ENCODE measurements around the gene CLEC16A. TPM values are rescaled to one million over a fixed set of nuclear protein-coding genes. Genes with fewer than 3 reads are reported as not detected.

The CLEC16A gene
- total RNA-seq, 2 experiments from 2014 or later: 25.5 to 26.7 TPM

DNA sequence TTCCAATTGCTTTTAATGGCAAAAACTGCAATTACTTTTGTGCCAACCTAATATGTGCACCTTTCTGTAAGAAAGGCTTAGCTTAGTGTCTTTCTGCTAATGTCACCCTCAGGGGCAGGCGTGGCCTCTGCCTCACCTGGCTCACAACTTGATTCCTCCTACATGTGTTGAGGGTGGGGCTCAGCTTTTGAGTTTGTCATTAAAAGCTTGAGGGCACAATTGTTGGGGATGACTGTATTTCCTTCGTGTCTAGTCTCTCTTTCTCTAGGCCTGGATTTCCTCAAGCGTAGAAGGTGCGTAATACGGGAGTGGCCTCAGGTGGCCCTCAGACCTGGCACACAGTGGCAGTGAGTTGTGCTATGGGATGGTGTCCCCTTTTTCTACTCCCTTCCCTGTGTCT lies 94.4 kb downstream of the CLEC16A start:
- intact Hi-C loops (cut with micrococcal nuclease): no loop called here
- Mint-ChIP-seq H3K27me3 (no peaks in the 10 kb centered on the region), H3K4me1 (ENCODE audit: low read depth) (no peaks in the 10 kb centered on the region), H3K27ac (no peak overlapping the region), H3K36me3 (peaks cover 41% of the 10 kb centered on the region), H3K9me3 (no peaks in the 10 kb centered on the region), H3K4me3 (no peak overlapping the region)
- POLR2A ChIA-PET: no interaction called here
- CTCF ChIA-PET: interaction anchor here (1.1 kb wide), 1 partner anchor 13 kb away, joined by 5 read pairs; no protein-coding TSS in a partner anchor
- DNase-seq: no peak

DNA sequence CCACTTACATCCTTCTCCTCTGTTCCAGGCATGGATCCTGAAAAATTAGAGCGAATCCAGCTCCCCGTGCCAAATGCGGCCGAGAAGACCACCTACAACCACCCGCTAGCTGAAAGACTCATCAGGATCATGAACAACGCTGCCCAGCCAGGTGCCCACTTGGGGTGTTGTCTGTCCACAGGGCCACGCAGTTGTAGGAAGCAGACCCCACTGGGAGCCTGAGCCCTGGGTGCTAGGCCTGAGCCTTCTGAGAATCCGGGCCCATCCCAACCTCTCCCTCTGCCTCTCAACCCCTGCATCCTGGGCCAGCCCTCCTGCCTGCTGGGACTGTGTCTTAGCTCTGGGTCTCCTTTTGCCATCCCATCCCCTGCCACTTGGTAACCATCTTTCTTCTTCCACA lies 95.4 kb downstream of the CLEC16A start:
- Mint-ChIP-seq H3K36me3 (peaks cover 39% of the 10 kb centered on the region), H3K4me3 (no peak overlapping the region), H3K9me3 (no peaks in the 10 kb centered on the region), H3K27me3 (no peaks in the 10 kb centered on the region), H3K27ac (no peak overlapping the region), H3K4me1 (ENCODE audit: low read depth) (no peaks in the 10 kb centered on the region)
- ChIA-PET POLR2A (no interaction called here), CTCF (no interaction called here)
- DNase-seq: no peak
- intact Hi-C loops (cut with micrococcal nuclease): no loop called here

DNA sequence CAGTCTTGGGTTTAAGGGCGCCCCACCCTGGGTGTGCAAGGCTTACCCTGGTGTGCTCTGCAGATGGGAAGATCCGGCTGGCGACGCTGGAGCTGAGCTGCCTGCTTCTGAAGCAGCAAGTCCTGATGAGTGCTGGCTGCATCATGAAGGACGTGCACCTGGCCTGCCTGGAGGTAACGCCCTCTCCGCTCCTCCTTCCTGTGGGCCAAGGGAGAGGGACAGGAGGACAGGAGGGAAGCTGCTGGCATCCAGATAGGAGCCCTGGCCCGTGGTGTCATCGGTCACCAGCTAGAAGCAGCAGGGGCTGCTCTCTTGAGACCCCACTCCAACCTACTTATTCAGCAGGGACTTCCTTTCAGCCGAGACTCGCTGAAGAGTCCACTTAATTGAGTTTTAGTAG lies 97.8 kb downstream of the CLEC16A start:
- H3K9me3 Mint-ChIP-seq: no peaks in the 10 kb centered on the region
- ChIA-PET CTCF (interaction anchor here (0.7 kb wide), 1 partner anchor 235 kb away, joined by 3 read pairs; no protein-coding TSS in a partner anchor), POLR2A (no interaction called here)
- no peak for DNase-seq
- H3K4me1 Mint-ChIP-seq (ENCODE audit: low read depth): peaks cover 9% of the 10 kb centered on the region
- no peak overlapping the region for H3K4me3 Mint-ChIP-seq
- H3K27ac Mint-ChIP-seq: no peak overlapping the region
- no peaks in the 10 kb centered on the region for H3K27me3 Mint-ChIP-seq
- peaks cover 30% of the 10 kb centered on the region for H3K36me3 Mint-ChIP-seq
- intact Hi-C loops (cut with micrococcal nuclease): no loop called here

DNA sequence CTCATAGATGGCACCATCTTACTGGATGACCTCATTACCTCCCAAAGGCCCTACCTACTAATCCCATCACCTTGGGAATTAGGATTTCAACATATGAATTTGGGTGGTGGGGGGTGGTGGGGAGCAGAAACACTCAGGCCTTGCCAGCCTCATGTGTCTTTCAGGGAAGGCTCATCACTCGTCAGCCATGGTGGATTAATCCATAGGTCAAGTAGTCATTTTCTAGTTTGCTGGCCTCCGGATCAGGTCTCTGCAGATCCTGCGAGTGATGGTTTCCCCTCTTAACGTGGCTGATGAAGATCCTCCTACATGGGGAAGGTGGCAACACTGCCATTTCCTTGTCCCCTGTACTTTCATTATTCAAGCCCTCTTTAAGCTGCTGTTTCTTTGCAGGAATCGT lies 101.1 kb downstream of the CLEC16A start:
- Mint-ChIP-seq H3K4me3 (no peak overlapping the region), H3K27me3 (no peaks in the 10 kb centered on the region), H3K27ac (no peak overlapping the region), H3K9me3 (no peaks in the 10 kb centered on the region), H3K36me3 (peaks cover 38% of the 10 kb centered on the region), H3K4me1 (ENCODE audit: low read depth) (peaks cover 27% of the 10 kb centered on the region)
- intact Hi-C loops (cut with micrococcal nuclease): no loop called here
- ChIA-PET CTCF (interaction anchor here (1.1 kb wide), 1 partner anchor 62 kb away, joined by 3 read pairs; no protein-coding TSS in a partner anchor), POLR2A (no interaction called here)
- no peak for DNase-seq

DNA sequence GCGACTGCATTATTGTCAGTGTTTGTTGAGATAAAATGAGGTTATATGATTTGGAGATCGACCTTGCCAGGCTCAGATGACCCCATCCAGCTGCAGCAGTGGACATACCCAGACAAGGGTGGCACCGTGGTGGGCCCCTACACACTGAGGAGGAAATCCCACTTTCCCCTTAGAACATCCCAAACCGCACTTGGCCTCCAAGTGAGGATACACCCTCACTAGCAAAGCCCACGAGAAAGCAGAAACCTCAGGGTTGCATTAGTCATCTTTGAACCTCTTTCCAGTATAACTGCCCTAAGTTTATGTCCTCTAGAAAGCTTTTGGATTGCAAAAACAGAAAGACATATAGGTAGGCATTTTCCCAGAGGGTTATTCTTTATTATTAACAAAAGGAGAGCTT lies 101.5 kb downstream of the CLEC16A start:
- Mint-ChIP-seq H3K27me3 (no peaks in the 10 kb centered on the region), H3K9me3 (no peaks in the 10 kb centered on the region), H3K27ac (no peak overlapping the region), H3K36me3 (peaks cover 38% of the 10 kb centered on the region), H3K4me1 (ENCODE audit: low read depth) (peaks cover 31% of the 10 kb centered on the region), H3K4me3 (no peak overlapping the region)
- DNase-seq: no peak
- CTCF ChIA-PET: no interaction called here
- POLR2A ChIA-PET: no interaction called here
- intact Hi-C loops (cut with micrococcal nuclease): no loop called here

DNA sequence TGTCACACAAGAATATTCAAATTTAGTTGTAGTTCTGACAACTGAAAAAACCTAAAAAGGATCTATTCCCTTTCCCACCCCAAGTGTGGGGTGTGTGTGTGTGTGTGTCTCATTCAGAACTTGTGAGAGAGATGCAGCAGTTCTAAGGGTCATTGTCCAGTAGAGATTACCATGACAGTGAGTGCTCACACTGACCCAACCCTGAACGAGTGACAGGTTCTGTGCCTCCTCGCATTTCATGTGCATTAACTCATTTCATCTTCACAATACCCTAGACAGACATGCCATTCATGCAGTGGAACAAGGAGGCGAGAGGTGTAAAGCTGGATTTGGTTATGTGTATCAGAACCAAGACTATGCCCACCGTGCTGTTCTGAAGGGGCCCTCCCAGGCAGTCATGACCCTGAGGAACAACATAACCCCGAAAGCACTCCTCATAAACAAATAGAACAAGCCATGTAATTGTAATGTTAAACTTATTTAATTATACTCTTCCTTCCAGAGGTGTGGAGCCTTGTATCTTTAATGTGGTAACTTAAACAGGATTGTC lies 102.1 kb downstream of the CLEC16A start:
- H3K4me1 Mint-ChIP-seq (ENCODE audit: low read depth): peaks cover 37% of the 10 kb centered on the region
- no peak overlapping the region for H3K4me3 Mint-ChIP-seq
- peaks cover 35% of the 10 kb centered on the region for H3K36me3 Mint-ChIP-seq
- DNase-seq: no peak
- H3K9me3 Mint-ChIP-seq: no peaks in the 10 kb centered on the region
- ChIA-PET CTCF (no interaction called here), POLR2A (interaction anchor here (0.6 kb wide), 1 partner anchor 22 kb away, joined by 3 read pairs; no protein-coding TSS in a partner anchor)
- intact Hi-C loops (cut with micrococcal nuclease): no loop called here
- no peaks in the 10 kb centered on the region for H3K27me3 Mint-ChIP-seq
- H3K27ac Mint-ChIP-seq: no peak overlapping the region

DNA sequence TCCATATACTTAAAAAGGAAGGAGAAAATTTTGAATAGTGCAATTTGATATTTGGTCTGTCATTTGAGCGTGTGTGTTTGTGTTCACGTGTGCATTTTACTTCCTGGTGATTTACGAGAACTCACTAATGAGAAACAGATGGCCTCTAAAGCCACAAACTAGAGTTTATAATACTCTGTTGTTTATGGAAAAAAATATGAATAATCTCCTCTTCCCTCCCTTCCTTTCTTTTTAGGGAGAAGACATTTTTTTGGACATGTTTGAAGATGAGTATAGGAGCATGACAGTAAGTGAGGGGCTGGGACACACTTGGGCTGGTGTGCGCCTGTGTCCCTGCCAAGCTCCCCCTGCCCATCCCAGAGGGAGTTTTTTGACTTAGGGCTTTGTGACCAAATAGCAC lies 102.7 kb downstream of the CLEC16A start:
- no peak overlapping the region for H3K27ac Mint-ChIP-seq
- H3K27me3 Mint-ChIP-seq: no peaks in the 10 kb centered on the region
- intact Hi-C loops (cut with micrococcal nuclease): no loop called here
- H3K4me3 Mint-ChIP-seq: no peak overlapping the region
- H3K9me3 Mint-ChIP-seq: no peaks in the 10 kb centered on the region
- no peak for DNase-seq
- H3K36me3 Mint-ChIP-seq: peaks cover 32% of the 10 kb centered on the region
- H3K4me1 Mint-ChIP-seq (ENCODE audit: low read depth): peaks cover 43% of the 10 kb centered on the region
- CTCF ChIA-PET: no interaction called here
- POLR2A ChIA-PET: interaction anchor here (0.6 kb wide), 1 partner anchor 21 kb away, joined by 3 read pairs; no protein-coding TSS in a partner anchor

DNA sequence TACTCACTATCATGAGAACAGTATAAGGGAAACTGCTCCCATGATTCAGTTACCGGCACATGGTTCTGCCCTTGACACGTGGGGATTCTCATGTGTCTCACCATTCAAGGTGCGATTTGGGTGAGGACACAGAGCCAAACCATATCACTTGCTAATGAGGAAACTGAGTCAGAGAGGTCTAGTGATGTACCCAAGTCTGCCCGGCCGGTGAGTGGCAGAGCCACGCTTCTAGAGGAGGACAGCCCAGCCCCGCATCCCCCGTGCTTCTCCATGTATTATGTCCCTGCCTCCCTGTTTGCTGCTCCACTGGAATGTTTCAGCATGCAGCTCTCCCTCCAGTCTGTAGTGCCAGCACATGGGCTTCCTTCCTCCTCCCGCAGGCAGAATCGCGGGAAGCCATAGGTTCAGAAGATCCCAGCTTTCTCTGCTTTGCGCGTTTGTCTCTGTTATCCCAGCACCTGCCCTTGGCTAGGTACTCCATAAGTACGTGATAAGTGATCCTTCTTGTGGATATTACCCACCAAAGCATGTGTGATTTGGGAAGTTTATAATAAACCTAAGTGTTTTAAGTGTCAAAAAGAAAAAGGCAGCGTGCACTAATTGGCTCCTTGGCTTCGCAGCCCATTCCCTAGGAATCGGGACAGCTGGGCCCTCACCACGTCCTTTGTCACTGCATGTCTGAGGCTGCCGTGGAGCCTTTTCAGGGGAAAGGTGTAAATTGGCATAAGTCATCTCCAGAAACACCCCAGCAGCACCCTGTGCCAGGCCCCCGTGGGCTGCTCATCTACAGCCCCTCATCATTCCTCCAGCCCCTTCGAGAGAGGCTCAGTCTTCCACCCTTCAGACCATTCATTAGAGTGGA lies 103.8 kb downstream of the CLEC16A start:
- H3K27me3 Mint-ChIP-seq: no peaks in the 10 kb centered on the region
- peaks cover 39% of the 10 kb centered on the region for H3K36me3 Mint-ChIP-seq
- intact Hi-C loops (cut with micrococcal nuclease): no loop called here
- H3K4me1 Mint-ChIP-seq (ENCODE audit: low read depth): peaks cover 54% of the 10 kb centered on the region
- DNase-seq: no peak
- no peak overlapping the region for H3K4me3 Mint-ChIP-seq
- ChIA-PET POLR2A (interaction anchor here (0.6 kb wide), 1 partner anchor 45 kb away, joined by 5 read pairs; no protein-coding TSS in a partner anchor), CTCF (no interaction called here)
- H3K9me3 Mint-ChIP-seq: no peaks in the 10 kb centered on the region
- H3K27ac Mint-ChIP-seq: no peak overlapping the region

DNA sequence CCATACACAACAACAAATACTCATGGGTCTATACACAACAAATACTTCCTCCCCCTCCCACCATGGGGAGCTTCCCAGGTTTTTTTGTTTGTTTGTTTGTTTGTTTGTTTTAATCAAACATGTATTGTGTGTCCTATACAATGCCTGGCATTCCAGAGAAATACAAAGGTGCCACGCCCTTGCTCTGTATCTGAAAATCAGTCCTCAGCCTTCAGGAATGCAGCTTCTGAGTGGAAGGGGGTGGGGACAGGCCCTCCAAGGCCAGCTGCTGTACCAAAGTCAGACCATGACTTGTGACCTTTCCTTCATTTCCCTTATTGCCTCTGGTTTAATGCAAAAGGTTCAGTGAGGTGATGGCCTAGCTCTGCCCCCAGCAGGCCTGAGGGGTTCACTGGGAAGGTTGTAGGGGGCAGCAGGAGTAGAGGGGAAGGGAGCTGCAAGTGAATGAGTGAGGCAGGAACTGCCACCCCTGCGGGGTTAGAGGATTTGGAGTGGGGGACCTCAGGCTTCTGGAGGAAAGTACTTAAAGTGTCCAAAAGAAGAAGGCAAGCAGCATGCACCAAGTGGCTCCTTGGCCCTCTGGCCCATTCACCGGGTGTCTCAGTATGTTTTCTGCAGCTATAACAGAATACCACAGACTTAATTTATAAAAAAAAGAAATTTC lies 105.2 kb downstream of the CLEC16A start:
- Mint-ChIP-seq H3K4me1 (ENCODE audit: low read depth) (peaks cover 58% of the 10 kb centered on the region), H3K27me3 (no peaks in the 10 kb centered on the region), H3K27ac (peak overlapping the region; percentile 19), H3K4me3 (no peak overlapping the region), H3K36me3 (peaks cover 36% of the 10 kb centered on the region), H3K9me3 (no peaks in the 10 kb centered on the region)
- no peak for DNase-seq
- ChIA-PET CTCF (interaction anchor here (0.8 to 5.3 kb wide), 3 partner anchors 45 to 85 kb away, joined by 3 to 37 read pairs (median 3); no protein-coding TSS in a partner anchor), POLR2A (interaction anchor here (3.5 kb wide), 1 partner anchor 51 kb away, joined by 18 read pairs; no protein-coding TSS in a partner anchor)
- intact Hi-C loops (cut with micrococcal nuclease): loop anchor here (5.0 kb wide), 1 partner anchor 308 kb away; no protein-coding TSS in a partner anchor

DNA sequence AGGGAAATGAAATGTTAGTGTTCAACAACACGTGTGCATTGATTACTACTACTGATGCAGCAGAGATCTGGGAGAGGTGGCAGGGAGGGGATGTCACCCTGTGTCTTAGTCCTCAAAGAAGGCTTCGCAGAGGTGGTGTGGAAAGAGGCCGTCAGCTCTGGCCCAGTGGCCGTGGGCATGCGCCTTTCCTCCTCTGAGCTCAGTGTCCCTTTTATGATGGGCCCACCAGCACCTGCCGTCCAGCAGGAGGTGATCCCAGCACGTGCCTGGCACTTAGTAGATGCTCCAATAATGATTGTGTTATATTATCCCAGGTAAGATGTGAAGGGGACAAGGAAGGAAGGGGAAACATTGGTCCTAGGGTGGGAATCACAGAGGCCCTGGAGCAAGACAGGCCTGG lies 106.2 kb downstream of the CLEC16A start:
- H3K4me1 Mint-ChIP-seq (ENCODE audit: low read depth): peaks cover 61% of the 10 kb centered on the region
- H3K27ac Mint-ChIP-seq: peak overlapping the region; percentile 94
- ChIA-PET POLR2A (interaction anchor here (0.6 to 3.5 kb wide), 2 partner anchors 50 to 206 kb away, joined by 3 to 18 read pairs; partner anchors contain the start of gene SOCS1), CTCF (interaction anchor here (0.8 to 5.3 kb wide), 5 partner anchors 25 to 86 kb away, joined by 3 to 37 read pairs (median 3); no protein-coding TSS in a partner anchor)
- no peak for DNase-seq
- H3K9me3 Mint-ChIP-seq: no peaks in the 10 kb centered on the region
- intact Hi-C loops (cut with micrococcal nuclease): loop anchor here (5.0 kb wide), 1 partner anchor 307 kb away; no protein-coding TSS in a partner anchor
- H3K27me3 Mint-ChIP-seq: no peaks in the 10 kb centered on the region
- peaks cover 40% of the 10 kb centered on the region for H3K36me3 Mint-ChIP-seq
- no peak overlapping the region for H3K4me3 Mint-ChIP-seq

DNA sequence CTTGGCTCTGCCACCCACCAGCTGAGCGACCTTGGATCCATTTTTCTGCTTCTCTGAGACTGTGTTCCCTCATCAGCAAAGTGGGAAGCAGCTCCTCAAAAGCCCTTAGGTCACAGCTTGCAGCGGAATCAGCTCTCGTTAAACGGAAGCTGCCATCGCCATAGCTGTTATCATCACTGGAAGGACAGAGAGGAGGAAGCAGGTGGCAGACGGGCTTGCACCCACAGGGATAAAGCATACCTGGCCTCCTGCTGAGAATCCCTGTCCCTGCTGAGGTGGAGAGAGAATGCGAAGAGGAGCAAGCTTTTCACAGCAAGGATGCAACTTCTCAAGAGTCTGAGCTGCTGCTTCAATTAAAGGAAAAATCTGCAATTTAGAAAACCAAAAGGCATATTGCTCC lies 106.6 kb downstream of the CLEC16A start:
- Mint-ChIP-seq H3K27me3 (no peaks in the 10 kb centered on the region), H3K36me3 (peaks cover 37% of the 10 kb centered on the region), H3K27ac (peak overlapping the region; percentile 94), H3K4me3 (no peak overlapping the region), H3K9me3 (no peaks in the 10 kb centered on the region), H3K4me1 (ENCODE audit: low read depth) (peaks cover 60% of the 10 kb centered on the region)
- intact Hi-C loops (cut with micrococcal nuclease): loop anchor here (5.0 kb wide), 1 partner anchor 306 kb away; no protein-coding TSS in a partner anchor
- ChIA-PET CTCF (interaction anchor here (0.9 to 5.3 kb wide), 6 partner anchors 26 to 213 kb away, joined by 3 to 37 read pairs (median 6); no protein-coding TSS in a partner anchor), POLR2A (interaction anchor here (0.6 to 4.0 kb wide), 6 partner anchors 25 to 205 kb away, joined by 3 to 36 read pairs (median 14); partner anchors contain the start of gene SOCS1)
- DNase-seq: no peak

Data from activated CD4-positive, alpha-beta memory T cell treated with anti-CD3 and anti-CD28 coated beads for 36 hours (primary cell).